ENCODE data around the gene DOCK4.

DOCK4 gene

GRCh38 chr7:111872450-111873325 is 333.5 kb downstream of the DOCK4 start:
- no peak for DNase-seq

- DNase-seq, result no peak
These were observed 334.9 kb downstream of the DOCK4 start for GRCh38 chr7:111871283-111871682.

GRCh38 chr7:111869280-111869679 is 336.9 kb downstream of the DOCK4 start:
- no peak for DNase-seq

GRCh38 chr7:111867348-111867931 is 338.8 kb downstream of the DOCK4 start:
- DNase-seq, result no peak

GRCh38 chr7:111866787-111867186 is 339.4 kb downstream of the DOCK4 start:
- no peak for DNase-seq

- DNase-seq, result no peak
These were observed 340.8 kb downstream of the DOCK4 start for GRCh38 chr7:111865430-111865829.

- no peak for DNase-seq
These were observed 341.8 kb downstream of the DOCK4 start for GRCh38 chr7:111864291-111864976.

GRCh38 chr7:111863269-111863668 is 342.9 kb downstream of the DOCK4 start:
- no peak for DNase-seq

- no peak for DNase-seq
These were observed 346.0 kb downstream of the DOCK4 start for GRCh38 chr7:111860248-111860647.

GRCh38 chr7:111858331-111858730 is 347.9 kb downstream of the DOCK4 start:
- no peak for DNase-seq

GRCh38 chr7:111855842-111856227 is 350.4 kb downstream of the DOCK4 start:
- no peak for DNase-seq

GRCh38 chr7:111855161-111855841 is 350.9 kb downstream of the DOCK4 start:
- DNase-seq, result no peak

- DNase-seq, result no peak
These were observed 352.8 kb downstream of the DOCK4 start for GRCh38 chr7:111853201-111853990.

- no peak for DNase-seq
These were observed 354.1 kb downstream of the DOCK4 start for GRCh38 chr7:111852081-111852480.

- DNase-seq, result no peak
These were observed 359.3 kb downstream of the DOCK4 start for GRCh38 chr7:111846898-111847297.

- DNase-seq, result no peak
These were observed 360.3 kb downstream of the DOCK4 start for GRCh38 chr7:111845853-111846252.

- no peak for DNase-seq
These were observed 361.1 kb downstream of the DOCK4 start for GRCh38 chr7:111844904-111845671.

- DNase-seq, result no peak
These were observed 363.7 kb downstream of the DOCK4 start for GRCh38 chr7:111842491-111842890.

GRCh38 chr7:111841596-111842205 is 364.5 kb downstream of the DOCK4 start:
- DNase-seq, result no peak

GRCh38 chr7:111840528-111840927 is 365.7 kb downstream of the DOCK4 start:
- DNase-seq, result no peak

GRCh38 chr7:111839261-111839660 is 366.9 kb downstream of the DOCK4 start:
- no peak for DNase-seq
